Smooth muscle cell (in vitro differentiated cells): Measurements from ENCODE around the gene KRTAP10-8. TPM values are rescaled to one million over a fixed set of nuclear protein-coding genes. Genes with fewer than 3 reads are reported as not detected.

Experiments used
- DNase-seq: peaks from one replicate; lab custom pipeline; 2025; ENCODE audit not compliant: unreplicated experiment; lab: John Stamatoyannopoulos, UW
- H2AFZ ChIP-seq: fragments of 200-600 bp; sonication (generic); 2 replicates; pipeline ENCODE4 v1.6.0; 2016; ENCODE audit warnings: antibody characterized with exemption, low read depth, mild to moderate bottlenecking
- H3F3A ChIP-seq: fragments of 200-600 bp; sonication (generic); 2 replicates; pipeline ENCODE4 v1.6.0; 2017; ENCODE audit warnings: antibody characterized with exemption, low read depth
- H3K27ac ChIP-seq: fragments of 200-600 bp; sonication (generic); 2 replicates; pipeline ENCODE4 v1.5.1; 2016; ENCODE audit warnings: low read depth, mild to moderate bottlenecking
- H3K27me3 ChIP-seq: fragments of 200-600 bp; sonication (generic); 2 replicates; pipeline ENCODE4 v1.6.1; 2016; ENCODE audit warnings: low read depth, mild to moderate bottlenecking
- H3K36me3 ChIP-seq: fragments of 200-600 bp; sonication (generic); 2 replicates; pipeline ENCODE4 v1.5.1; 2016; ENCODE audit warnings: low read depth
- H3K4me1 ChIP-seq: fragments of 200-600 bp; sonication (generic); 2 replicates; pipeline ENCODE4 v1.5.1; 2016; ENCODE audit warnings: low read depth
- H3K4me2 ChIP-seq: fragments of 200-600 bp; sonication (generic); 2 replicates; pipeline ENCODE4 v1.6.0; 2016; ENCODE audit warnings: mild to moderate bottlenecking
- H3K4me3 ChIP-seq: fragments of 200-600 bp; sonication (generic); 2 replicates; pipeline ENCODE4 v1.5.1; 2016; ENCODE audit warnings: mild to moderate bottlenecking
- H3K79me2 ChIP-seq: fragments of 200-600 bp; sonication (generic); 2 replicates; pipeline ENCODE4 v1.6.0; 2016; ENCODE audit warnings: low read depth, mild to moderate bottlenecking
- H3K9ac ChIP-seq: fragments of 200-600 bp; sonication (generic); 2 replicates; pipeline ENCODE4 v1.6.0; 2016; ENCODE audit warnings: low read depth
- H3K9me3 ChIP-seq: fragments of 200-600 bp; sonication (generic); replicated peaks from 2 replicates; pipeline ENCODE4 v1.5.1; 2016; ENCODE audit warnings: low read depth
- H4K20me1 ChIP-seq: fragments of 200-600 bp; sonication (generic); 2 replicates; pipeline ENCODE4 v1.6.0; 2016; ENCODE audit warnings: low read depth
- CTCF ChIP-seq: fragments of 200-600 bp; sonication (generic); IDR thresholded peaks from 2 replicates; pipeline ENCODE4 v1.5.1; 2017; ENCODE audit warnings: borderline replicate concordance, mild to moderate bottlenecking, antibody characterized with exemption; ENCODE audit not compliant: insufficient read depth, poor library complexity, severe bottlenecking
- WGBS: methylation state at CpG from one replicate; pipeline ENCODE4 v1.1.7; 2016; ENCODE audit warnings: low lambda C conversion rate; 5-methylcytosine and 5-hydroxymethylcytosine counted together
- polyA plus RNA-seq: library from polyadenylated mRNA; unstranded; fragments of >200 nt; fragmentation: Nextera tagmentation; extraction: Ambion mirVana; gene quantifications from 2 replicates; pipeline ENCODE4 v1.2.1, GENCODE V29; 2016
- total RNA-seq: library from RNA; depleted of rRNA; stranded (reverse); fragments of >200 nt; gene quantifications from 2 replicates; pipeline ENCODE4 v1.2.3, GENCODE V29; 2014

Gene KRTAP10-8
- total and polyA plus RNA-seq, 2 experiments from 2014 or later, result not detected

GRCh38 chr21:44566403-44566802 lies 45.5 kb upstream of the KRTAP10-8 start:
- no peak overlapping the region for H3K4me3 ChIP-seq
- no peaks in the 10 kb centered on the region for H4K20me1 ChIP-seq
- H3K27me3 ChIP-seq, result no peaks in the 10 kb centered on the region
- no peaks in the 10 kb centered on the region for H3K4me1 ChIP-seq
- H3K27ac ChIP-seq, result no peak overlapping the region
- H3F3A ChIP-seq, result no peaks in the 10 kb centered on the region
- H3K79me2 ChIP-seq, result no peaks in the 10 kb centered on the region
- no peak overlapping the region for H3K9ac ChIP-seq
- no peak for TF ChIP-seq CTCF
- WGBS, result 91% methylated on average over 1 of the region's 1 CpG
- H3K36me3 ChIP-seq, result no peaks in the 10 kb centered on the region
- no peak for DNase-seq
- no peaks in the 10 kb centered on the region for H3K9me3 ChIP-seq
- H2AFZ ChIP-seq, result no peak overlapping the region
- no peak overlapping the region for H3K4me2 ChIP-seq

- no peak for DNase-seq
- Histone ChIP-seq H3F3A (no peaks in the 10 kb centered on the region), H3K27ac (no peak overlapping the region), H3K4me2 (no peak overlapping the region), H3K4me3 (no peak overlapping the region), H3K79me2 (no peaks in the 10 kb centered on the region), H3K9ac (no peak overlapping the region), H3K36me3 (no peaks in the 10 kb centered on the region), H2AFZ (no peak overlapping the region), H3K27me3 (no peaks in the 10 kb centered on the region), H4K20me1 (no peaks in the 10 kb centered on the region), H3K9me3 (no peaks in the 10 kb centered on the region), H3K4me1 (no peaks in the 10 kb centered on the region)
- TF ChIP-seq CTCF, result no peak
- 96% methylated on average over 18 of the region's 18 CpGs for WGBS
Observed at GRCh38 chr21:44567481-44568171, 44.3 kb upstream of the KRTAP10-8 start.

- H3K36me3 ChIP-seq, result no peaks in the 10 kb centered on the region
- 93% methylated on average over 12 of the region's 12 CpGs for WGBS
- H3K27ac ChIP-seq, result no peak overlapping the region
- H3K4me3 ChIP-seq, result no peak overlapping the region
- H3K79me2 ChIP-seq, result no peaks in the 10 kb centered on the region
- no peak overlapping the region for H3K9ac ChIP-seq
- H3K4me1 ChIP-seq, result no peaks in the 10 kb centered on the region
- H2AFZ ChIP-seq, result no peak overlapping the region
- no peaks in the 10 kb centered on the region for H3K9me3 ChIP-seq
- no peaks in the 10 kb centered on the region for H3K27me3 ChIP-seq
- no peak overlapping the region for H3K4me2 ChIP-seq
- no peaks in the 10 kb centered on the region for H4K20me1 ChIP-seq
- DNase-seq, result no peak
- no peak for TF ChIP-seq CTCF
- H3F3A ChIP-seq, result no peaks in the 10 kb centered on the region
Observed at GRCh38 chr21:44568261-44568660, 43.6 kb upstream of the KRTAP10-8 start.
